ENCODE data around the gene TAF1.

DNA sequence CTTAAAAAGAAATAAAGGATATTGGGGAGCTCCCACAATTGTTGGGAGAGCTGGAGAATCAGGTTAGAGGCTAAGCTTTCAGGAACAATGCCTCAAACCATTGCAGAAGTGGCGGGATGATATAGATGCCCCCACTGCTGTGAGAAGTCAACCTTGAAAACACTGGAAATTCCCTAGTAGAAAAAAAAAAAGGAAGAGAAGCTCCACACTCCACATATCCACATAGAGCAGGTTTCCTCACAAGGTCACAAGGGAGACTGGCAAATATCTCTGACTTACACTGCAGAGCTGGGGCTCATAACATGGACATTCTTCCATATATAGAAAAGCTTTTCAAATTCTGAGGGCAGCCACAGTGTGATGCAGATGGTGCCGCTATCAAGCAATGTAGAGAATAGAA lies 144.0 kb downstream of the TAF1 start:
- TF ChIP-seq CTCF (optimal IDR thresholded peaks at IDR 0.05 in 1 of 3, IDR thresholded peaks at IDR 0.05 in 1 of 3, conservative IDR thresholded peaks at IDR 0.05 in 1 of 3; ENCODE audit: extremely low read depth in 1 of 3, insufficient read depth in 2 of 3, low read length in 3 of 3) (no peak), EZH2 (IDR thresholded peaks at IDR 0.05; ENCODE audit: low read length) (no peak)
